IMR-90 (cell line): ENCODE measurements around the gene ABCA3. TPM values are rescaled to one million over a fixed set of nuclear protein-coding genes. Genes with fewer than 3 reads are reported as not detected.

Source experiments
- ATAC-seq: fragments of 200-7000 bp; cut with Tn5 transposase; 2 replicates; pipeline ENCODE4 v1.9.1; 2020; ENCODE audit warnings: low read depth, mild to moderate bottlenecking, moderate library complexity
- BruUV-seq: library from RNA; stranded (reverse); fragments of 400-500 nt; replicated peaks from 2 replicates; lab custom pipeline; 2021; lab: Mats Ljungman, UMichigan
- CTCF ChIA-PET: fragments of 300-600 bp; formaldehyde crosslinking; extraction: SDS; loops from one replicate; lab custom pipeline; 2021; ENCODE audit warnings: antibody characterized with exemption; lab: Yijun Ruan, JAX
- POLR2A ChIA-PET: fragments of 300-600 bp; sonication (Branson Sonifier 250); formaldehyde crosslinking; loops from one replicate; lab custom pipeline; 2022; ENCODE audit warnings: antibody characterized with exemption; ENCODE audit not compliant: unreplicated experiment; lab: Charles Lee
- DNase-seq: peaks from one replicate; pipeline ENCODE4 v3.0.0; 2013
- H2AFZ ChIP-seq: replicated peaks from 2 replicates; pipeline ENCODE3; 2013; ENCODE audit warnings: low read length, mild to moderate bottlenecking; ENCODE audit not compliant: poor library complexity
- H2AK5ac ChIP-seq: 2 replicates; pipeline ENCODE4 v1.6.1; 2013; ENCODE audit warnings: low read depth, low read length, inconsistent platforms
- H2AK9ac ChIP-seq: replicated peaks from 2 replicates; pipeline ENCODE3; 2013; ENCODE audit warnings: mild to moderate bottlenecking, low read depth, low read length, moderate library complexity; ENCODE audit not compliant: poor library complexity
- H2BK120ac ChIP-seq: 2 replicates; pipeline ENCODE4 v1.6.1; 2013; ENCODE audit warnings: low read depth, low read length, inconsistent platforms
- H2BK15ac ChIP-seq: 3 replicates; pipeline ENCODE4 v1.6.1; 2013; ENCODE audit warnings: low read depth, low read length, inconsistent platforms
- H2BK20ac ChIP-seq: 2 replicates; pipeline ENCODE4 v1.6.1; 2013; ENCODE audit warnings: low read depth, mild to moderate bottlenecking, inconsistent platforms, low read length, moderate library complexity
- H2BK5ac ChIP-seq: 2 replicates; pipeline ENCODE4 v1.6.1; 2013; ENCODE audit warnings: mild to moderate bottlenecking, low read depth, low read length, inconsistent platforms; ENCODE audit not compliant: poor library complexity, severe bottlenecking
- H3K14ac ChIP-seq: replicated peaks from 2 replicates; pipeline ENCODE4 v1.6.1; 2013; ENCODE audit warnings: low read depth, low read length, inconsistent platforms
- H3K18ac ChIP-seq: 2 replicates; pipeline ENCODE4 v1.6.1; 2013; ENCODE audit warnings: low read depth, low read length, control low read depth
- H3K23ac ChIP-seq: 2 replicates; pipeline ENCODE4 v1.6.1; 2013; ENCODE audit warnings: low read depth, low read length, inconsistent platforms
- H3K27ac ChIP-seq: 2 replicates; pipeline ENCODE4 v1.5.1; 2013; ENCODE audit warnings: mild to moderate bottlenecking, control low read depth, low read length; ENCODE audit not compliant: insufficient read depth
- H3K27me3 ChIP-seq: 2 replicates; pipeline ENCODE4 v1.6.1; 2013; ENCODE audit warnings: low read length; ENCODE audit not compliant: control insufficient read depth, insufficient read depth
- H3K36me3 ChIP-seq: 2 replicates; pipeline ENCODE4 v1.6.1; 2013; ENCODE audit warnings: low read length, mixed read lengths; ENCODE audit not compliant: control insufficient read depth, insufficient read depth
- H3K4ac ChIP-seq: 2 replicates; pipeline ENCODE4 v1.6.1; 2013; ENCODE audit warnings: low read depth, low read length, inconsistent platforms
- H3K4me1 ChIP-seq: 2 replicates; pipeline ENCODE4 v1.6.1; 2013; ENCODE audit warnings: low read length, mixed read lengths; ENCODE audit not compliant: control insufficient read depth, insufficient read depth
- H3K4me2 ChIP-seq: 2 replicates; pipeline ENCODE4 v1.6.1; 2013; ENCODE audit warnings: low read depth, mild to moderate bottlenecking, control low read depth, low read length, moderate library complexity
- H3K4me3 ChIP-seq: 2 replicates; pipeline ENCODE4 v1.5.1; 2013; ENCODE audit warnings: low read depth, mild to moderate bottlenecking, control low read depth, low read length, moderate library complexity; ENCODE audit not compliant: insufficient read depth
- H3K56ac ChIP-seq: 2 replicates; pipeline ENCODE4 v1.6.1; 2013; ENCODE audit warnings: low read length, inconsistent platforms; ENCODE audit not compliant: insufficient read depth; ENCODE audit errors: extremely low read depth
- H3K79me1 ChIP-seq, 2 experiments: 2 replicates each; pipeline ENCODE4 v1.6.1; 2013; ENCODE audit warnings: low read length in 2 of 2, inconsistent platforms in 1 of 2, low read depth in 1 of 2
- H3K9ac ChIP-seq: 2 replicates; pipeline ENCODE4 v1.6.1; 2013; ENCODE audit warnings: low read depth, low read length, control low read depth
- H3K9me1 ChIP-seq: 2 replicates; pipeline ENCODE4 v1.6.1; 2013; ENCODE audit warnings: low read length, inconsistent platforms; ENCODE audit not compliant: insufficient read depth
- H3K9me3 ChIP-seq: 2 replicates; pipeline ENCODE4 v1.6.1; 2013; ENCODE audit warnings: low read length; ENCODE audit not compliant: control insufficient read depth, insufficient read depth
- H4K20me1 ChIP-seq: 2 replicates; pipeline ENCODE4 v1.6.1; 2013; ENCODE audit warnings: low read length, inconsistent platforms; ENCODE audit not compliant: insufficient read depth
- H4K5ac ChIP-seq: 2 replicates; pipeline ENCODE4 v1.6.1; 2013; ENCODE audit warnings: mild to moderate bottlenecking, low read depth, low read length, control low read depth
- H4K8ac ChIP-seq, 2 experiments: 2 replicates each; pipeline ENCODE4 v1.6.1; 2013; ENCODE audit warnings: low read depth in 2 of 2, low read length in 2 of 2, control low read depth in 1 of 2, inconsistent platforms in 1 of 2
- H4K91ac ChIP-seq: 2 replicates; pipeline ENCODE4 v1.6.1; 2013; ENCODE audit warnings: low read depth, low read length, inconsistent platforms; ENCODE audit not compliant: insufficient read depth
- BHLHE40 ChIP-seq: fragments of 150-350 bp; IDR thresholded peaks from 2 replicates; pipeline ENCODE4 v1.6.1; 2016; ENCODE audit warnings: mild to moderate bottlenecking, low read depth, low read length
- CEBPB ChIP-seq: IDR thresholded peaks from 2 replicates; pipeline ENCODE4 v1.6.1; 2012; ENCODE audit warnings: low read depth, low read length, improper control_type of control experiment
- CHD1 ChIP-seq: IDR thresholded peaks from 2 replicates; pipeline ENCODE4 v1.6.1; 2012; ENCODE audit warnings: low read depth, low read length, improper control_type of control experiment
- ELK1 ChIP-seq: fragments of 150-350 bp; IDR thresholded peaks from 2 replicates; pipeline ENCODE4 v1.6.1; 2016; ENCODE audit warnings: low read depth, mild to moderate bottlenecking, low read length, moderate library complexity, borderline replicate concordance
- FOS ChIP-seq: fragments of 150-350 bp; IDR thresholded peaks from 2 replicates; pipeline ENCODE4 v1.6.1; 2016; ENCODE audit warnings: low read depth, low read length
- MAFK ChIP-seq: IDR thresholded peaks from 2 replicates; pipeline ENCODE4 v1.6.1; 2012; ENCODE audit warnings: low read depth, low read length, improper control_type of control experiment
- MAZ ChIP-seq: IDR thresholded peaks from 2 replicates; pipeline ENCODE4 v1.6.1; 2012; ENCODE audit warnings: low read depth, mild to moderate bottlenecking, low read length, improper control_type of control experiment, moderate library complexity, borderline replicate concordance
- MXI1 ChIP-seq: IDR thresholded peaks from 2 replicates; pipeline ENCODE4 v1.6.1; 2012; ENCODE audit warnings: low read depth, mild to moderate bottlenecking, low read length, moderate library complexity, borderline replicate concordance
- NFE2L2 ChIP-seq: fragments of 150-350 bp; IDR thresholded peaks from 2 replicates; pipeline ENCODE4 v1.6.1; 2016; ENCODE audit warnings: low read depth, mild to moderate bottlenecking, low read length
- POLR2A ChIP-seq: IDR thresholded peaks from 2 replicates; pipeline ENCODE4 v1.6.1; 2012; ENCODE audit warnings: mild to moderate bottlenecking, low read depth, low read length
- RCOR1 ChIP-seq: IDR thresholded peaks from 2 replicates; pipeline ENCODE4 v1.6.1; 2012; ENCODE audit warnings: mild to moderate bottlenecking, low read length, improper control_type of control experiment; ENCODE audit not compliant: insufficient replicate concordance
- RFX5 ChIP-seq: IDR thresholded peaks from 2 replicates; pipeline ENCODE4 v1.8.0; 2012; ENCODE audit warnings: low read depth, mild to moderate bottlenecking, low read length, moderate library complexity
- SMC3 ChIP-seq: fragments of 150-350 bp; IDR thresholded peaks from 2 replicates; pipeline ENCODE4 v1.6.1; 2016; ENCODE audit warnings: low read depth, mild to moderate bottlenecking, antibody characterized with exemption, low read length, moderate library complexity
- WGBS, 2 experiments: methylation state at CpG; one replicate each; pipeline versions ENCODE4 v1.1.5 to v1.1.7; 2013; ENCODE audit warnings: missing lambda C conversion rate in 2 of 2; ENCODE audit not compliant: insufficient read length in 1 of 2; ENCODE audit errors: extremely low coverage in 2 of 2; 5-methylcytosine and 5-hydroxymethylcytosine counted together
- dilution Hi-C: fragments of 300-500 bp; cut with HindIII; formaldehyde crosslinking; loops from one replicate; pipeline ENCODE4 v1.14.3; 2018; ENCODE audit warnings: low sequenced_read_pairs; ENCODE audit not compliant: unreplicated experiment
- in situ Hi-C: fragments of 300-500 bp; cut with MboI; formaldehyde crosslinking; loops from 3 replicates; pipeline ENCODE4 v1.14.3; 2019; ENCODE audit warnings: low sequenced_read_pairs, inconsistent platforms, mixed read lengths
- intact Hi-C: fragments of 100-400 bp; cut with micrococcal nuclease; formaldehyde crosslinking; loops from 2 replicates; pipeline ENCODE4 v1.10.0; 2022
- polyA plus RNA-seq, 3 experiments: library from polyadenylated mRNA; depleted of rRNA; stranded (reverse); fragments of >200 nt; gene quantifications; 2 replicates each; pipeline ENCODE4 v1.2.3, GENCODE V29; 2012; ENCODE audit warnings: low replicate concordance in 1 of 3
- total RNA-seq: library from RNA; depleted of rRNA; stranded (reverse); fragments of >200 nt; gene quantifications from 2 replicates; pipeline ENCODE4 v1.2.3, GENCODE V29; 2012
- TF ChIP-seq, protein P1 (sequence below): conservative IDR thresholded peaks from 2 replicates; pipeline ENCODE4 v1.5.1; 2012; ENCODE audit warnings: mild to moderate bottlenecking, low read depth, low read length, improper control_type of control experiment

ABCA3 gene
- total and polyA plus RNA-seq, 2 of the 4 experiments (the other 2 are of a cell fraction): 0.18 to 0.22 TPM

- no peak overlapping the region for H4K8ac ChIP-seq
- H3K56ac ChIP-seq: no peak overlapping the region
- H3K27ac ChIP-seq: no peak overlapping the region
- no peak overlapping the region for H2AK5ac ChIP-seq
- H4K5ac ChIP-seq: no peak overlapping the region
- H3K79me1 ChIP-seq: peaks cover 0 to 8% of the 10 kb centered on the region in 2 experiments; a peak in 2 of 4 replicates
- H2BK5ac ChIP-seq: no peak overlapping the region
- H3K18ac ChIP-seq: no peak overlapping the region
- no peaks in the 10 kb centered on the region for H3K9me3 ChIP-seq
- H2AK9ac ChIP-seq: peak overlapping the region; percentile 55
- no peak overlapping the region for H2BK15ac ChIP-seq
- WGBS, 2 experiments: 93% methylated on average over 14 of the region's 30 CpGs; no CpG with 5 or more reads in 1 of the 2 experiments
- in situ Hi-C loops: loop anchor here (10.0 kb wide), 1 partner anchor 149 kb away; the partner anchor contains the start of gene CCNF
- peaks cover 20% of the 10 kb centered on the region; the same call in 1 of the 2 replicates for H3K27me3 ChIP-seq
- H3K4me2 ChIP-seq: no peak overlapping the region
- H3K14ac ChIP-seq: no peak overlapping the region
- no peaks in the 10 kb centered on the region; the same call in 1 of the 2 replicates for H3K9me1 ChIP-seq
- DNase-seq (no peak), ATAC-seq (no peak)
- H2AFZ ChIP-seq: no peak overlapping the region
- H2BK20ac ChIP-seq: no peak overlapping the region
- no TSS peak for BruUV-seq
- H2BK120ac ChIP-seq: no peak overlapping the region
- no peak overlapping the region for H3K4ac ChIP-seq
- no peak overlapping the region for H3K9ac ChIP-seq
- no peak overlapping the region for H3K4me3 ChIP-seq
- intact Hi-C loops: no loop called here
- POLR2A ChIA-PET: no interaction called here
- no peaks in the 10 kb centered on the region for H3K4me1 ChIP-seq
- peaks cover 3% of the 10 kb centered on the region; the same call in 1 of the 2 replicates for H3K36me3 ChIP-seq
- no peak overlapping the region for H3K23ac ChIP-seq
- no peak overlapping the region for H4K91ac ChIP-seq
- peaks cover 3% of the 10 kb centered on the region; the same call in 1 of the 2 replicates for H4K20me1 ChIP-seq
- dilution Hi-C loops: no loop called here
- CTCF ChIA-PET: no interaction called here
- no peak for TF ChIP-seq CHD1
- no peak for TF ChIP-seq RCOR1
- TF ChIP-seq, protein P1, sequence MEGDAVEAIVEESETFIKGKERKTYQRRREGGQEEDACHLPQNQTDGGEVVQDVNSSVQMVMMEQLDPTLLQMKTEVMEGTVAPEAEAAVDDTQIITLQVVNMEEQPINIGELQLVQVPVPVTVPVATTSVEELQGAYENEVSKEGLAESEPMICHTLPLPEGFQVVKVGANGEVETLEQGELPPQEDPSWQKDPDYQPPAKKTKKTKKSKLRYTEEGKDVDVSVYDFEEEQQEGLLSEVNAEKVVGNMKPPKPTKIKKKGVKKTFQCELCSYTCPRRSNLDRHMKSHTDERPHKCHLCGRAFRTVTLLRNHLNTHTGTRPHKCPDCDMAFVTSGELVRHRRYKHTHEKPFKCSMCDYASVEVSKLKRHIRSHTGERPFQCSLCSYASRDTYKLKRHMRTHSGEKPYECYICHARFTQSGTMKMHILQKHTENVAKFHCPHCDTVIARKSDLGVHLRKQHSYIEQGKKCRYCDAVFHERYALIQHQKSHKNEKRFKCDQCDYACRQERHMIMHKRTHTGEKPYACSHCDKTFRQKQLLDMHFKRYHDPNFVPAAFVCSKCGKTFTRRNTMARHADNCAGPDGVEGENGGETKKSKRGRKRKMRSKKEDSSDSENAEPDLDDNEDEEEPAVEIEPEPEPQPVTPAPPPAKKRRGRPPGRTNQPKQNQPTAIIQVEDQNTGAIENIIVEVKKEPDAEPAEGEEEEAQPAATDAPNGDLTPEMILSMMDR: no peak
- TF ChIP-seq NFE2L2: no peak
- no peak for TF ChIP-seq MAZ
- no peak for TF ChIP-seq MXI1
- no peak for TF ChIP-seq BHLHE40
- TF ChIP-seq MAFK: no peak
- TF ChIP-seq FOS: no peak
- no peak for TF ChIP-seq SMC3
- TF ChIP-seq POLR2A: no peak
- no peak for TF ChIP-seq ELK1
- TF ChIP-seq CEBPB: no peak
- TF ChIP-seq RFX5: no peak
These were observed 64.8 kb downstream of the ABCA3 start for GRCh38 chr16:2275476-2276367.
